ENCODE results near the gene UQCC3. TPM values are rescaled to one million over a fixed set of nuclear protein-coding genes. Genes with fewer than 3 reads are reported as not detected.
A peak's percentile ranks its signal among the peaks of the same experiment; 100 is the strongest.

The UQCC3 gene
- total RNA-seq, 2 donors from 2014 or later, result 9.2 to 11.1 TPM

- H3K9me3 Mint-ChIP-seq, result no peaks in the 10 kb centered on the region
- Histone ChIP-seq H3K4me3 (ENCODE audit: low read length) (peak overlapping the region; percentile 94), H3K36me3 (ENCODE audit: control insufficient read depth, insufficient read depth, low read length) (peaks cover 34% of the 10 kb centered on the region), H3K9ac (ENCODE audit: extremely low read depth, low read length, poor library complexity, severe bottlenecking) (peak overlapping the region; percentile 82), H3K4me1 (ENCODE audit: control insufficient read depth, insufficient read depth, low read length) (peaks cover 7% of the 10 kb centered on the region), H3K27ac (ENCODE audit: low read depth, low read length) (peak overlapping the region; percentile 71), H3K9me3 (ENCODE audit: control insufficient read depth, low read length) (no peaks in the 10 kb centered on the region), H3K27me3 (ENCODE audit: control insufficient read depth, insufficient read depth, low read length, poor library complexity, severe bottlenecking) (no peaks in the 10 kb centered on the region)
- DNase-seq, result no peak
- peak overlapping the region; percentile 91 for H3K27ac Mint-ChIP-seq
- H3K4me1 Mint-ChIP-seq, result peaks cover 16% of the 10 kb centered on the region
- H3K4me3 Mint-ChIP-seq, result peak overlapping the region; percentile 84
- H3K36me3 Mint-ChIP-seq (ENCODE audit: low read depth), result peaks cover 33% of the 10 kb centered on the region
- 7 to 14% methylated on average over 10 to 16 of the region's 16 CpGs for WGBS, 2 experiments (ENCODE audit: insufficient coverage in 1 of 2, insufficient read length in 1 of 2)
- H3K27me3 Mint-ChIP-seq (ENCODE audit: insufficient read depth), result no peaks in the 10 kb centered on the region
- TF ChIP-seq, protein P1, sequence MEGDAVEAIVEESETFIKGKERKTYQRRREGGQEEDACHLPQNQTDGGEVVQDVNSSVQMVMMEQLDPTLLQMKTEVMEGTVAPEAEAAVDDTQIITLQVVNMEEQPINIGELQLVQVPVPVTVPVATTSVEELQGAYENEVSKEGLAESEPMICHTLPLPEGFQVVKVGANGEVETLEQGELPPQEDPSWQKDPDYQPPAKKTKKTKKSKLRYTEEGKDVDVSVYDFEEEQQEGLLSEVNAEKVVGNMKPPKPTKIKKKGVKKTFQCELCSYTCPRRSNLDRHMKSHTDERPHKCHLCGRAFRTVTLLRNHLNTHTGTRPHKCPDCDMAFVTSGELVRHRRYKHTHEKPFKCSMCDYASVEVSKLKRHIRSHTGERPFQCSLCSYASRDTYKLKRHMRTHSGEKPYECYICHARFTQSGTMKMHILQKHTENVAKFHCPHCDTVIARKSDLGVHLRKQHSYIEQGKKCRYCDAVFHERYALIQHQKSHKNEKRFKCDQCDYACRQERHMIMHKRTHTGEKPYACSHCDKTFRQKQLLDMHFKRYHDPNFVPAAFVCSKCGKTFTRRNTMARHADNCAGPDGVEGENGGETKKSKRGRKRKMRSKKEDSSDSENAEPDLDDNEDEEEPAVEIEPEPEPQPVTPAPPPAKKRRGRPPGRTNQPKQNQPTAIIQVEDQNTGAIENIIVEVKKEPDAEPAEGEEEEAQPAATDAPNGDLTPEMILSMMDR (conservative IDR thresholded peaks at IDR 0.05), result no peak
These were observed 6.9 kb downstream of the UQCC3 start for GRCh38 chr11:62678433-62678769.

DNA sequence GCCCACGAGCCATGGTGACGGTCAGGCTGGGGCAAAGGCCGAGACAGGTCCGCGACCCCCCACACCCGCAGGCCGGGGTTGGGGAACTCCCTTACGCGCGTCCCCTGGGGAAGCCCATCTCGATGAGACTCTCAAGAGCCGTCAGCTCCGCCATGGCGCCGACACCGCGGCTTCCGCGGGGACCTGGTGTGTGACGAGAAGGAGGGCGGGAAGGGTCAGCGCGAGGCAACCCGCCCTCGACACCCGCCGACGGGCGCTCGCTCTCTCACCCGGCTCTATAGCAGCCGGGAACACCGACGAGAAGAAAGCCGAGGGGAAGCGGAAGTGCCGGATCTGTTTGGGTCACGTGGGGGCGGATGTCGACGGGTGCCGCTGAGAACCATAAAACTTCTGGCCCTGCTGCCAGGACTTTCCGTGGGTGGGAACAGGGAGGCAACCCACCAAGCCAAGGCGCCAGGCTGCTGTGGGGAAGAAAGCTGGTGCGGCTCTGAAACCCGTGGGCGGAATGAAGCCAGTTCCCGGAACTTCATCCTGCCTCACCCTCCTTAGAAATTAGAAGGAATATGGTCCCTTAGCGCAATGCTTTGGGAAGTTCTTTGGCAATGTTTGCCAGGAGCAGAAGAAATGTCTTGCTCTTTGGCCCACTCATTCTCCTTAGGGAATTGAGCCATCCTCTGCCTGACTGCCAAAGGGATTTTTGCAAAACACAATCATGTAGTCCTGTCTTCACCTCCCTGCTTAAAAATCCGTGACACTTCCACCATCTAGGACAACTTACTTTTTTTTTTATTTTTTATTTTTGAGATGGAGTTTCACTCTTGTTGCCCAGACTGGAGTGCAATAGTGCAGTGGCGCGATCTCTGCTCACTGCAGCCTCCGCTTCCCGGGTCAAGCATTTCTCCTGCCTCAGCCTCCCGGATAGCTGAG is 7.6 kb downstream of the UQCC3 start, which contains the start of gene UBXN1:
UBXN1 (minus strand) TSS at position 304 of the 927 bp plus-strand sequence; CDS start at position 154, 150 bp downstream.
- DNase-seq, result peak; percentile 93
- Histone ChIP-seq H3K9ac (ENCODE audit: extremely low read depth, low read length, poor library complexity, severe bottlenecking) (peak within 1 kb of the TSS; percentile 82), H3K36me3 (ENCODE audit: control insufficient read depth, insufficient read depth, low read length) (peaks cover 29% of the 10 kb centered on the region), H3K4me1 (ENCODE audit: control insufficient read depth, insufficient read depth, low read length) (peaks cover 7% of the 10 kb centered on the region), H3K27me3 (ENCODE audit: control insufficient read depth, insufficient read depth, low read length, poor library complexity, severe bottlenecking) (no peaks in the 10 kb centered on the region), H3K27ac (ENCODE audit: low read depth, low read length) (peak within 1 kb of the TSS; percentile 71), H3K9me3 (ENCODE audit: control insufficient read depth, low read length) (no peaks in the 10 kb centered on the region), H3K4me3 (ENCODE audit: low read length) (peak within 1 kb of the TSS; percentile 94)
- 3 to 10% methylated on average over 28 to 54 of the region's 55 CpGs for WGBS, 2 experiments (ENCODE audit: insufficient coverage in 1 of 2, insufficient read length in 1 of 2)
- Mint-ChIP-seq H3K9me3 (no peaks in the 10 kb centered on the region), H3K4me3 (peak within 1 kb of the TSS; percentile 84), H3K27ac (peak within 1 kb of the TSS; percentile 91), H3K4me1 (peaks cover 16% of the 10 kb centered on the region), H3K27me3 (ENCODE audit: insufficient read depth) (no peaks in the 10 kb centered on the region), H3K36me3 (ENCODE audit: low read depth) (peaks cover 30% of the 10 kb centered on the region)
- TF ChIP-seq, protein P1 (conservative IDR thresholded peaks at IDR 0.05), result no peak

GRCh38 chr11:62680825-62681240 is 9.4 kb downstream of the UQCC3 start:
- H3K36me3 Mint-ChIP-seq (ENCODE audit: low read depth), result peaks cover 22% of the 10 kb centered on the region
- Histone ChIP-seq H3K27ac (ENCODE audit: low read depth, low read length) (no peak overlapping the region), H3K4me1 (ENCODE audit: control insufficient read depth, insufficient read depth, low read length) (peaks cover 7% of the 10 kb centered on the region), H3K4me3 (ENCODE audit: low read length) (no peak overlapping the region), H3K9ac (ENCODE audit: extremely low read depth, low read length, poor library complexity, severe bottlenecking) (no peak overlapping the region), H3K36me3 (ENCODE audit: control insufficient read depth, insufficient read depth, low read length) (peaks cover 18% of the 10 kb centered on the region), H3K9me3 (ENCODE audit: control insufficient read depth, low read length) (no peaks in the 10 kb centered on the region), H3K27me3 (ENCODE audit: control insufficient read depth, insufficient read depth, low read length, poor library complexity, severe bottlenecking) (no peaks in the 10 kb centered on the region)
- H3K9me3 Mint-ChIP-seq, result no peaks in the 10 kb centered on the region
- DNase-seq, result peak; percentile 58
- H3K27ac Mint-ChIP-seq, result peak overlapping the region; percentile 53
- no peak overlapping the region for H3K4me3 Mint-ChIP-seq
- H3K27me3 Mint-ChIP-seq (ENCODE audit: insufficient read depth), result no peaks in the 10 kb centered on the region
- TF ChIP-seq, protein P1 (conservative IDR thresholded peaks at IDR 0.05), result peak; percentile 58
- peaks cover 16% of the 10 kb centered on the region for H3K4me1 Mint-ChIP-seq
- 84 to 87% methylated on average over 3 to 4 of the region's 4 CpGs for WGBS, 2 experiments (ENCODE audit: insufficient coverage in 1 of 2, insufficient read length in 1 of 2)

All from endodermal cell (in vitro differentiated cells).